HEK293 (cell line): ENCODE results near the gene RYR2.

Experiments
- CTCF ChIA-PET: fragments of 350-600 bp; formaldehyde crosslinking; extraction: SDS; loops from one replicate; lab custom pipeline; 2021; ENCODE audit warnings: antibody characterized with exemption; lab: Yijun Ruan, JAX
- POLR2A ChIA-PET: fragments of 300-600 bp; formaldehyde crosslinking; extraction: SDS; loops from one replicate; lab custom pipeline; 2020; ENCODE audit warnings: antibody characterized with exemption, inconsistent platforms; lab: Yijun Ruan, JAX
- H3K27ac ChIP-seq: fragments of 200-500 bp; sonication (Bioruptor generic); 2 replicates; pipeline ENCODE4 v1.5.1; 2014; ENCODE audit warnings: low read depth, low read length, control low read depth, inconsistent platforms; ENCODE audit errors: extremely low read depth
- H3K36me3 ChIP-seq, 2 experiments: fragments of 200-500 bp in 1 of 2; sonication (Bioruptor generic) in 1 of 2; 1 replicate in 1 of 2; 2 replicates in 1 of 2; pipeline ENCODE4 v1.5.1; 2014 to 2017; ENCODE audit warnings: inconsistent platforms in 2 of 2, low read length in 2 of 2; ENCODE audit not compliant: control insufficient read depth in 2 of 2, insufficient read depth in 1 of 2
- H3K4me1 ChIP-seq: fragments of 200-500 bp; sonication (Bioruptor generic); 2 replicates; pipeline ENCODE4 v1.5.1; 2014; ENCODE audit warnings: mild to moderate bottlenecking, low read length, inconsistent platforms; ENCODE audit not compliant: control insufficient read depth, insufficient read depth
- H3K4me3 ChIP-seq: 2 replicates; pipeline ENCODE4 v1.5.1; 2011; ENCODE audit warnings: low read depth, mild to moderate bottlenecking, control low read depth, low read length, moderate library complexity
- H3K9me3 ChIP-seq: fragments of 200-500 bp; sonication (Bioruptor generic); 2 replicates; pipeline ENCODE4 v1.5.1; 2014; ENCODE audit warnings: low read depth, low read length, inconsistent platforms; ENCODE audit not compliant: control insufficient read depth, insufficient read depth
- EGR2 ChIP-seq: fragments of 450-650 bp; formaldehyde crosslinking; IDR thresholded peaks from 2 replicates; pipeline ENCODE4 v1.5.1; 2016; ENCODE audit warnings: low read depth, missing biosample characterization, missing genetic modification characterization
- HOXC10 ChIP-seq: sonication (generic); formaldehyde crosslinking; IDR thresholded peaks from 2 replicates; pipeline ENCODE4 v1.8.1; 2023; ENCODE audit warnings: mild to moderate bottlenecking, missing genetic modification reagents
- PRDM1 ChIP-seq: fragments of 450-650 bp; formaldehyde crosslinking; IDR thresholded peaks from 2 replicates; pipeline ENCODE4; 2016; ENCODE audit warnings: missing biosample characterization, missing genetic modification characterization
- SALL2 ChIP-seq: fragments of 450-650 bp; formaldehyde crosslinking; IDR thresholded peaks from 2 replicates; pipeline ENCODE4 v1.5.0; 2017; ENCODE audit warnings: missing biosample characterization, mild to moderate bottlenecking, missing genetic modification characterization, borderline replicate concordance
- SP3 ChIP-seq: fragments of 450-650 bp; formaldehyde crosslinking; IDR thresholded peaks from 2 replicates; pipeline ENCODE4 v1.5.1; 2016; ENCODE audit warnings: missing biosample characterization, missing genetic modification characterization
- ZBTB1 ChIP-seq: fragments of 450-650 bp; formaldehyde crosslinking; IDR thresholded peaks from 2 replicates; pipeline ENCODE4 v1.5.1; 2016; ENCODE audit warnings: missing biosample characterization, missing genetic modification characterization
- ZNF157 ChIP-seq: fragments of 450-650 bp; formaldehyde crosslinking; IDR thresholded peaks from 2 replicates; pipeline ENCODE4 v1.5.1; 2016; ENCODE audit warnings: missing biosample characterization, missing genetic modification characterization
- ZNF266 ChIP-seq: fragments of 450-650 bp; formaldehyde crosslinking; IDR thresholded peaks from 2 replicates; pipeline ENCODE4 v1.5.1; 2016; ENCODE audit warnings: missing biosample characterization, missing genetic modification characterization, low read depth
- ZNF341 ChIP-seq: fragments of 450-650 bp; formaldehyde crosslinking; IDR thresholded peaks from 2 replicates; pipeline ENCODE4; 2016; ENCODE audit warnings: low read depth, missing biosample characterization, missing genetic modification characterization
- ZNF501 ChIP-seq: fragments of 450-650 bp; formaldehyde crosslinking; IDR thresholded peaks from 2 replicates; pipeline ENCODE4 v1.5.1; 2016; ENCODE audit warnings: missing biosample characterization, missing genetic modification characterization
- ZNF530 ChIP-seq: fragments of 450-650 bp; formaldehyde crosslinking; IDR thresholded peaks from 2 replicates; pipeline ENCODE4 v1.5.1; 2016; ENCODE audit warnings: low read depth, missing biosample characterization, missing genetic modification characterization
- ZNF558 ChIP-seq: fragments of 450-650 bp; formaldehyde crosslinking; IDR thresholded peaks from 2 replicates; pipeline ENCODE4 v1.5.1; 2016; ENCODE audit warnings: missing biosample characterization, missing genetic modification characterization
- ZNF571 ChIP-seq: fragments of 450-650 bp; formaldehyde crosslinking; IDR thresholded peaks from 2 replicates; pipeline ENCODE4 v1.5.0; 2017; ENCODE audit warnings: missing biosample characterization, missing genetic modification characterization
- ZNF596 ChIP-seq: fragments of 450-650 bp; IDR thresholded peaks from 2 replicates; pipeline ENCODE4 v1.5.0; 2018; ENCODE audit warnings: missing biosample characterization, mild to moderate bottlenecking, missing genetic modification characterization, moderate library complexity
- ZNF623 ChIP-seq: fragments of 450-650 bp; formaldehyde crosslinking; IDR thresholded peaks from 2 replicates; pipeline ENCODE4 v1.5.1; 2016; ENCODE audit warnings: missing biosample characterization, missing genetic modification characterization
- ZNF626 ChIP-seq: fragments of 450-650 bp; sonication (Bioruptor Pico); formaldehyde crosslinking; IDR thresholded peaks from 2 replicates; pipeline ENCODE4 v1.5.1; 2018; ENCODE audit warnings: missing biosample characterization, missing genetic modification characterization, inconsistent platforms
- ZNF670 ChIP-seq: fragments of 450-650 bp; formaldehyde crosslinking; IDR thresholded peaks from 2 replicates; pipeline ENCODE4 v1.5.1; 2016; ENCODE audit warnings: missing biosample characterization, missing genetic modification characterization, low read depth
- ZNF791 ChIP-seq: fragments of 450-650 bp; formaldehyde crosslinking; IDR thresholded peaks from 2 replicates; pipeline ENCODE4 v1.5.1; 2016; ENCODE audit warnings: missing biosample characterization, missing genetic modification characterization
- ZNF837 ChIP-seq: fragments of 450-650 bp; formaldehyde crosslinking; IDR thresholded peaks from 2 replicates; pipeline ENCODE4 v1.5.1; 2016; ENCODE audit warnings: missing biosample characterization, missing genetic modification characterization
- TF ChIP-seq, protein P1 (sequence below): fragments of 450-650 bp; IDR thresholded peaks from 2 replicates; pipeline ENCODE4 v1.5.1; 2018; ENCODE audit warnings: missing biosample characterization, mild to moderate bottlenecking, missing genetic modification characterization
- TF ChIP-seq, protein P2 (sequence below): fragments of 450-650 bp; formaldehyde crosslinking; IDR thresholded peaks from 2 replicates; pipeline ENCODE4 v1.5.1; 2016; ENCODE audit warnings: missing biosample characterization, missing genetic modification characterization
- TF ChIP-seq, protein P3 (sequence below): fragments of 450-650 bp; formaldehyde crosslinking; IDR thresholded peaks from 2 replicates; pipeline ENCODE4 v1.5.1; 2016; ENCODE audit warnings: missing biosample characterization, missing genetic modification characterization
- TF ChIP-seq, protein P4 (sequence below): fragments of 450-650 bp; formaldehyde crosslinking; IDR thresholded peaks from 2 replicates; pipeline ENCODE4 v1.5.1; 2016; ENCODE audit warnings: missing biosample characterization, missing genetic modification characterization

RYR2 gene

DNA sequence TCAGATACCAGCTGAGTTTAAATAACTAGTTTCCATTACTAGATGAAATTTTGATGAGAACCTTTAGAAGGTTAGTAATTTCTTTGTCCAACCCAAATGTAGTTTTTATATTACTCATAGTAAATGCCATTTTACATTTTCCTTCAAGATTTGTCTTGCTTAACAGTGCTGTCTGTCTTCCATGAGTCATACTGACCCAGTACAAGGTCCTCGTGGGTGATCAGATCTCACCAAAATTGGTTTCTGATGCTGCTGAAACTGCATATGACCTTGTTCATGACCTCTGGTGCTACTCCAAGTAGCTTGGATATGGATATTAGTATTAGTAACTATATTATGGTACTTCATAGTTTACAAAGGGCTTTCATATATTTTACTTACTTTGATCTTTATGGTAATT is 207.1 kb downstream of the RYR2 start:
- Histone ChIP-seq H3K4me1 (no peaks in the 10 kb centered on the region), H3K9me3 (no peaks in the 10 kb centered on the region), H3K27ac (no peak overlapping the region), H3K4me3 (no peak overlapping the region), H3K36me3 (no peaks in the 10 kb centered on the region)
- no peak for TF ChIP-seq ZNF571 (tag by site-specific recombination)
- no peak for TF ChIP-seq ZNF596 (tag by site-specific recombination)
- TF ChIP-seq SALL2 (tag by site-specific recombination) = no peak
- TF ChIP-seq ZNF623 (tag by site-specific recombination) = no peak
- TF ChIP-seq ZNF791 (tag by site-specific recombination) = no peak
- TF ChIP-seq PRDM1 (tag by site-specific recombination) = no peak
- no peak for TF ChIP-seq ZBTB1 (tag by site-specific recombination)
- POLR2A ChIA-PET = no interaction called here
- CTCF ChIA-PET = no interaction called here

DNA sequence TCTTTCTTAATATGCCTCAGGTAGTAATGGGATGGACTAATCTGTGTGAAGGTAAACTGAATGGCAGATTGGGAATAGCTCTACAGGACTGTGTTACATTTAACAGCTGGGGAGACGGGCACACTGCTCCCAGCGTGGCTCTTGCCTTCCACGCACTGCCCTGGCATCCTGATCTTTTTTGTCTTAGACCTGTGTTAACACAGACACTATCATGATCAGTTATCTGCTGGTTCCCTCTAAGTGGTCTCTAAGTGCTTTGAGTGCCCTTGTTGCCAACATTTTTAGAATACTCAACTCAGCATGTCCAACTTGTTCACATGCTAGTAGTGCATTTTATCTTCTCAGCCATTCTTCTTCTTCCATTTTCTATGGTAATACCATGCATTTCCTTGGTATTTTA is 208.1 kb downstream of the RYR2 start:
- Histone ChIP-seq H3K4me1 (no peaks in the 10 kb centered on the region), H3K27ac (no peak overlapping the region), H3K36me3 (no peaks in the 10 kb centered on the region), H3K4me3 (no peak overlapping the region), H3K9me3 (no peaks in the 10 kb centered on the region)
- ChIA-PET POLR2A (no interaction called here), CTCF (interaction anchor here (0.6 to 0.7 kb wide), 3 partner anchors 12 to 1146 kb away, joined by 3 read pairs; no protein-coding TSS in a partner anchor)
- TF ChIP-seq, protein P1, sequence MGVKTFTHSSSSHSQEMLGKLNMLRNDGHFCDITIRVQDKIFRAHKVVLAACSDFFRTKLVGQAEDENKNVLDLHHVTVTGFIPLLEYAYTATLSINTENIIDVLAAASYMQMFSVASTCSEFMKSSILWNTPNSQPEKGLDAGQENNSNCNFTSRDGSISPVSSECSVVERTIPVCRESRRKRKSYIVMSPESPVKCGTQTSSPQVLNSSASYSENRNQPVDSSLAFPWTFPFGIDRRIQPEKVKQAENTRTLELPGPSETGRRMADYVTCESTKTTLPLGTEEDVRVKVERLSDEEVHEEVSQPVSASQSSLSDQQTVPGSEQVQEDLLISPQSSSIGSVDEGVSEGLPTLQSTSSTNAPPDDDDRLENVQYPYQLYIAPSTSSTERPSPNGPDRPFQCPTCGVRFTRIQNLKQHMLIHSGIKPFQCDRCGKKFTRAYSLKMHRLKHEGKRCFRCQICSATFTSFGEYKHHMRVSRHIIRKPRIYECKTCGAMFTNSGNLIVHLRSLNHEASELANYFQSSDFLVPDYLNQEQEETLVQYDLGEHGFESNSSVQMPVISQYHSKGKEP (tag by site-specific recombination) = no peak
- TF ChIP-seq, protein P2, sequence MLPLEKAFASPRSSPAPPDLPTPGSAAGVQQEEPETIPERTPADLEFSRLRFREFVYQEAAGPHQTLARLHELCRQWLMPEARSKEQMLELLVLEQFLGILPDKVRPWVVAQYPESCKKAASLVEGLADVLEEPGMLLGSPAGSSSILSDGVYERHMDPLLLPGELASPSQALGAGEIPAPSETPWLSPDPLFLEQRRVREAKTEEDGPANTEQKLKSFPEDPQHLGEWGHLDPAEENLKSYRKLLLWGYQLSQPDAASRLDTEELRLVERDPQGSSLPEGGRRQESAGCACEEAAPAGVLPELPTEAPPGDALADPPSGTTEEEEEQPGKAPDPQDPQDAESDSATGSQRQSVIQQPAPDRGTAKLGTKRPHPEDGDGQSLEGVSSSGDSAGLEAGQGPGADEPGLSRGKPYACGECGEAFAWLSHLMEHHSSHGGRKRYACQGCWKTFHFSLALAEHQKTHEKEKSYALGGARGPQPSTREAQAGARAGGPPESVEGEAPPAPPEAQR (tag by site-specific recombination) = no peak
- TF ChIP-seq ZNF501 (tag by site-specific recombination) = no peak
- TF ChIP-seq, protein P3, sequence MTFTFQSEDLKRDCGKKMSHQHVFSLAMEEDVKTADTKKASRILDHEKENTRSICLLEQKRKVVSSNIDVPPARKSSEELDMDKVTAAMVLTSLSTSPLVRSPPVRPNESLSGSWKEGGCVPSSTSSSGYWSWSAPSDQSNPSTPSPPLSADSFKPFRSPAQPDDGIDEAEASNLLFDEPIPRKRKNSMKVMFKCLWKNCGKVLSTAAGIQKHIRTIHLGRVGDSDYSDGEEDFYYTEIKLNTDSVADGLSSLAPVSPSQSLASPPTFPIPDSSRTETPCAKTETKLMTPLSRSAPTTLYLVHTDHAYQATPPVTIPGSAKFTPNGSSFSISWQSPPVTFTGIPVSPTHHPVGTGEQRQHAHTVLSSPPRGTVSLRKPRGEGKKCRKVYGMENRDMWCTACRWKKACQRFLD = no peak
- TF ChIP-seq ZNF626 = no peak
- no peak for TF ChIP-seq ZNF530 (tag by site-specific recombination)
- no peak for TF ChIP-seq ZNF157 (tag by site-specific recombination)
- TF ChIP-seq, protein P4, sequence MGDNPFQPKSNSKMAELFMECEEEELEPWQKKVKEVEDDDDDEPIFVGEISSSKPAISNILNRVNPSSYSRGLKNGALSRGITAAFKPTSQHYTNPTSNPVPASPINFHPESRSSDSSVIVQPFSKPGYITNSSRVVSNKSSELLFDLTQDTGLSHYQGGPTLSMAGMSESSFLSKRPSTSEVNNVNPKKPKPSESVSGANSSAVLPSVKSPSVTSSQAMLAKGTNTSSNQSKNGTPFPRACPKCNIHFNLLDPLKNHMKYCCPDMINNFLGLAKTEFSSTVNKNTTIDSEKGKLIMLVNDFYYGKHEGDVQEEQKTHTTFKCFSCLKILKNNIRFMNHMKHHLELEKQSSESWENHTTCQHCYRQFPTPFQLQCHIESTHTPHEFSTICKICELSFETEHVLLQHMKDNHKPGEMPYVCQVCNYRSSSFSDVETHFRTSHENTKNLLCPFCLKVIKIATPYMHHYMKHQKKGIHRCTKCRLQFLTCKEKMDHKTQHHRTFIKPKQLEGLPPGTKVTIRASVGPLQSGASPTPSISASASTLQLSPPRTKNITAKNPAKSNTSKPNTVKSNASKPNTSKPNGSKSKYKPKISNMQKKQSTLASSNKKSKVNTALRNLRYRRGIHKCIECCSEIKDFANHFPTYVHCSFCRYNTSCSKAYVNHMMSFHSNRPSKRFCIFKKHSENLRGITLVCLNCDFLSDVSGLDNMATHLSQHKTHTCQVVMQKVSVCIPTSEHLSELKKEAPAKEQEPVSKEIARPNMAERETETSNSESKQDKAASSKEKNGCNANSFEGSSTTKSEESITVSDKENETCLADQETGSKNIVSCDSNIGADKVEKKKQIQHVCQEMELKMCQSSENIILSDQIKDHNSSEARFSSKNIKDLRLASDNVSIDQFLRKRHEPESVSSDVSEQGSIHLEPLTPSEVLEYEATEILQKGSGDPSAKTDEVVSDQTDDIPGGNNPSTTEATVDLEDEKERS (tag by site-specific recombination) = no peak
- no peak for TF ChIP-seq SP3 (tag by site-specific recombination)
- no peak for TF ChIP-seq ZNF266 (tag by site-specific recombination)
- TF ChIP-seq ZNF837 (tag by site-specific recombination) = no peak
- no peak for TF ChIP-seq ZNF670 (tag by site-specific recombination)
- no peak for TF ChIP-seq SALL2 (tag by site-specific recombination)
- TF ChIP-seq ZNF341 (tag by site-specific recombination) = no peak
- TF ChIP-seq EGR2 (tag by site-specific recombination) = no peak
- TF ChIP-seq HOXC10 (CRISPR knock-in tag) = no peak
- no peak for TF ChIP-seq ZNF558
